NOMO-1 treated with dmso at 0.1 percent for 144 hours (cell line): ENCODE results near the gene LRRC4.

Source experiments
- DNase-seq: peaks from one replicate; lab custom pipeline; 2025; ENCODE audit not compliant: unreplicated experiment; lab: John Stamatoyannopoulos, UW

LRRC4 gene, protein sequence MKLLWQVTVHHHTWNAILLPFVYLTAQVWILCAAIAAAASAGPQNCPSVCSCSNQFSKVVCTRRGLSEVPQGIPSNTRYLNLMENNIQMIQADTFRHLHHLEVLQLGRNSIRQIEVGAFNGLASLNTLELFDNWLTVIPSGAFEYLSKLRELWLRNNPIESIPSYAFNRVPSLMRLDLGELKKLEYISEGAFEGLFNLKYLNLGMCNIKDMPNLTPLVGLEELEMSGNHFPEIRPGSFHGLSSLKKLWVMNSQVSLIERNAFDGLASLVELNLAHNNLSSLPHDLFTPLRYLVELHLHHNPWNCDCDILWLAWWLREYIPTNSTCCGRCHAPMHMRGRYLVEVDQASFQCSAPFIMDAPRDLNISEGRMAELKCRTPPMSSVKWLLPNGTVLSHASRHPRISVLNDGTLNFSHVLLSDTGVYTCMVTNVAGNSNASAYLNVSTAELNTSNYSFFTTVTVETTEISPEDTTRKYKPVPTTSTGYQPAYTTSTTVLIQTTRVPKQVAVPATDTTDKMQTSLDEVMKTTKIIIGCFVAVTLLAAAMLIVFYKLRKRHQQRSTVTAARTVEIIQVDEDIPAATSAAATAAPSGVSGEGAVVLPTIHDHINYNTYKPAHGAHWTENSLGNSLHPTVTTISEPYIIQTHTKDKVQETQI

DNA sequence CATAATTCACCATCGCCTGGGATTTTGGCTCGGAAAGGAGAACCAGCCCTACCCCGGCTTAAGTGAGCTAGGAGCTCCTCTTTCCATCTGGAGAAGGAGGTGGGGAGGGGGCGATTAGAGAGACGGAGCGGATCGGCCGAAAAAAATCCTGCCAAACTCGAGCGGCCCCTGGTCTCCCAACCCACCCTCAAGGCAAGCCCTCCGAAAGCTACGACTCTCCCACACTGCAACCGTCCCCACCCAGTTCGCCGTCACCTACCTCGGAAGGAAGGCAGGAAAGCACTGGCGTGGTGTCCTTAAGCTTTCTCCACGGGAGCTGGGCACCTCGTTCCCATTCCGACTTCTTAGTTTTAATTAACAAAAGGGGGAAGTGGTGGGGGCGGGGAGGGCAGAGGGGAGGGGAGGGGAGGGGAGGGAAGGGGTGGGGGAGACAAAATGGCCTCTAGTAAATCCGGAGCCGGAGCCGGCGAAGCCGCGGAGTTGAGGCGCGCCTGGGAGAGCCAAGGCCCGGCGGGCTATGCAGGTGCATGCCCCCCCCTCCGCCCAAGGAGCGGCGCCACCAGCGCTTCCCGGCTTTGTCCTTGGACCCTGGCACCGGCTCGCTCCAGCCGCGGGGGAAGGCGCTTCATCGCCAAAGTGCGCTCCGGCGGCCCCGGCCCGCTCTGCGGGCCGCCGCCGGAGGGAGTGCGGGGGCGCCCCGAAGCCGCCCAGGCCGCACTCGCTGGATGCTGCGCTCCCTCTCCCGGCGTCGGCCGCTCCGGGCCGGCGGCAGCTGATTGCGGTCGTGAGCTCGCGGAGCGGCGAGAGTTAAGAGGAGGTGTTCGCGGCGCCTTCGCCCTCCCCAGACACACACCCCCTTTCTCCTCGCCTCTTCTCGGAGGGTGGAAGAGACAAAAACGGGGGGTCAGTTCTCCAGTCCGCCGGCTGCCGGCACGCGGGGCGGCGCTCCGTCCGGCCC is at the start of gene LRRC4:
TSS of gene LRRC4 (minus strand) at position 784 of the 958 bp plus-strand sequence. CDS start 797 bp downstream, outside the sequence.
- DNase-seq, result no peak

DNA sequence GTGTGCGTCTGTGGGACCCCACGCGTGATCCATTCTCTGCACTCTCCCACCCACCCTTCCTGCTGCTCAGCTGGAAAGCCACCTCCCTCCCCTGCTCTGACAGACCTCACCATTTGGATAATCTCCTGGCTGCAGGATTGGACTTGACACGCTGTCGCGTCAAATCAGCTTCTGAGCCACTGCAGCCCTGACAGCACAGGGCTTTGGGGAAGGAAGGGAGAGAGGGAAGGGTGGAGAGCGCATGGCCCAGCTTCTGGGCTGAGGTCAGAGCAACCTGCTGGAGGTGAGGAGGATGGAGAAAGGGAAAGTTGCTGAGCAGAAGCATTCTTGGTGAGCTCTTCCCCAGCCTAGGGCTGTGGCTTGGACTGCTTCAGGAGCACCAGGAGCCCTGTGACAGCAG is 48.9 kb upstream of the LRRC4 start:
- DNase-seq, result no peak

DNA sequence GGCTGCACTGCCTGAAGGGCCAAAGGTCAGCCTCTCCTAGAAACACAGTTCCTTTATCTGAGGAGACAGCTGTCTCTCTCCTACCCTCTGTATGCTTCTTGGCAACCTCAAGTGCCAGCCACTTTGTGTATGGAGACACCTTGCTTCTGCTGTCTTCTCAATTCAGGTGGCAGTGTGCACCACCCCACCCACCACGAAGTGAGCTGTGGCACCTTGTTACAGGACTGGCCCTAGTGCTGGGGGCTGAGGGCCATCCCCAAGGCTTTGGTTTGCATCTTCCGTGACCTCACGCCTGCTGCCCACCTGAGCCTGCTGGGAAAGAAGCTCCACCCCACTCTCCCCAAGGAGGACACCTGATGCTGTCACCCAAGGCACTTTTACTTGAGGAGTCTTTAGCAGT is 47.1 kb upstream of the LRRC4 start:
- DNase-seq, result no peak

DNA sequence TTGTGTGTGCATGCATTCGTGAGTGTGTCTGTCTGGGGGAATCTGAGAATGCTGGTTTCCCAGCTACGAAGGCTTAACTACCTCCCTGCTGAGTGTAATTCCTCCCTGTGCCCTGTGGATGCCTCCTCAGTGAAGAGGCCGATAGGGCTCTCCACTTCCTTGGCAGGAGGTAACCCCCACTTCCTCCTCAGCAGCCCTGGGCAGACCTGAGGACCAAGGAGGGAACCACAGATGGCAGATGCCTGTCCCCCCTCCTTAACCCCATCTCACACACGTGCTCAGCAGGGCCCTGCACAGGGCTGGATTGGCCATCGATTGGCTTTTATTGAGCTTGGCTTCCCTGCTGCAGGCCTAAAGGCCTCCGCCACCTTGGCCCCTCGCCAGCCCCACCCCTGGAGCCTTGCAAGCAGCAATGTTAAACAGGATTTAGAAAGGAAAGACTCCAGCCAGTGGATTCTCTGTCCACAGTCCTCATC is 45.6 kb upstream of the LRRC4 start:
- DNase-seq, result no peak

DNA sequence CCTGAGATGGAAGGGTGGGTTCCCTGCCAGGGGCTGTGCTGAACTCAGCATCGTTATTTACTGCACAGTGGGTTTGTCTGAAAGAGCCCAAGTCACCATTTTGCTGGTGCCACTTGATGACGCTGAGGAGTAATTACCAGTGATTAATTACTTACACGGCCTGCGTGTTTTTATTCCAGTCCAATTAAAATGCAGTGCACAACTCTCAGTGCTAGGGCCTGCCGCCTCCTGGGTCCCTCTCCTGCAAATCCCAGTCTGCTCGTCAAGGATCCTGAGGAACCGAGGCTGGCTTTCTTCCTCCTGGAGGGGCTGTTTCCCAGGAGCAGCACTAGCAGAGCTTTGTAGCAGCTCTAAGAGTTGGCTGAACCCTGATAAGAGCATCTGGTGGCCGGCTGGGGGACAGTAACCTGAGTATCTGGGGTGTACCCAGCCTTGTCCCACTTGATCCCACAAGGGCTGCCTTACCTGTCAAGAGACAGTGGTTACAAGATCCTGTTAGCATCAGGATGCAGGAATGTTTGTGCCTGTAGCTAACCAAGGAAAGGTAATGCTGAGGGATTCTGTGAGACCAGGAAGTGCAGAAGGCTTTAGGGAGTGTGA is 45.1 kb upstream of the LRRC4 start:
- no peak for DNase-seq

DNA sequence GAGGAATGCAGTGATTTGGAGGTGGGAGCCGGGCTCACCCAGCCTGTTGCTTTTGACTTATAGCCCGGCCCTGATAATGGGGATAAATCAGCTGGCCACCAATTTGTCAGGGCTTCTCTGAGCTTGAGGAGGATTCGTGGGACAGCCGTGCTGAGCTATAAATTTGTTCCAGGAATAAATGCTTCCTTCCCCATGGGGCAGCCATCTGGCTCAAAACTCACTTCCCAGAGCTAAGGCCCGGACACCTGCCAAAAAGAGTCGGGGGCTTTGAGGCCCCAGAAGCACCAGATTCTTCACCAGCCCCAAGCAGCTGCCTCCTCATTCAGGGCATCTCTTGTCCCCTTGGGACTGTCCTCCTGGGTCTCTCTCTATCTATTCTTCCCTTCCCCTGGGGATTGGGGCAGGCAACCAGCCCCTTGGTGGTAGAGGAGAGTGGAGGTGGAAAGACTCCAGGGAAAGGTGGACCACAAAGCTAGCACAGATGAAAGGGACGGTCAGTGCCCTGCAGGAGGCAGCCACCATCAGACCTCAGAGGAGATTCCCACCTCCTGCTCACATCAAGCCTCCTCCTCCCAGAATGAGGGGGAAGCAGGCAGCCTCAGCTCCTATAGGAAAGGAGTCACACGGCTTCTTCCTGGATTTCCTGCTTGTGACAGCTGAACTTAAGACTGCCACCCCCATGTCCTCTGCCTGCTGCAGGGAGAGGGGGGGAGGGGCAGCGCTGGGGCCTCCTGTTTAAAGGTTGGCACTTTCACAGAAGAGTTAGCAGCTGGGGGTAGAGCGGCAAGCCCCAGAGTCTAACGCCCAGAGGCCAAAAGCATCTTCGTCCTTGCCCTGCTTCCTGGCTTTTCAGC is 44.2 kb upstream of the LRRC4 start:
- DNase-seq, result no peak

DNA sequence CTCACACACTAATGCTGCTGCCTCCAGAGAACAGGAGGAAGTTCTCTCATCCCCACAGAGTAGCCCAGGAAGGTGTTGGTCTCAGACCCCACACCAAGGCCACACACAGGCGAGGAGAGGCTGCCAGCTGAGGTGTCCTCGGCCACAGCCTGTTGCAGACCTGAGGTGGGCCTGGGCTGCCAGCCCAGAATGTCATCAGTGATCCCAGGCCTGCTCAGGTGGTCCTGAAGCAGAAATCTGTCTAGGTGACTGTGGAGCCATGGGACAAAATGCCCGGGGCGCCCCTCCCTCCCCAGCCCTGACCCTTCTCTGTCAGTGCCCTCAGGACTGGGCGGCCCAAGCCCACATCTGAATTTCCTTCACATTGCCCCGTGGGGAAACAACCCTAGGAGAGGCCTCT is 43.5 kb upstream of the LRRC4 start:
- no peak for DNase-seq

DNA sequence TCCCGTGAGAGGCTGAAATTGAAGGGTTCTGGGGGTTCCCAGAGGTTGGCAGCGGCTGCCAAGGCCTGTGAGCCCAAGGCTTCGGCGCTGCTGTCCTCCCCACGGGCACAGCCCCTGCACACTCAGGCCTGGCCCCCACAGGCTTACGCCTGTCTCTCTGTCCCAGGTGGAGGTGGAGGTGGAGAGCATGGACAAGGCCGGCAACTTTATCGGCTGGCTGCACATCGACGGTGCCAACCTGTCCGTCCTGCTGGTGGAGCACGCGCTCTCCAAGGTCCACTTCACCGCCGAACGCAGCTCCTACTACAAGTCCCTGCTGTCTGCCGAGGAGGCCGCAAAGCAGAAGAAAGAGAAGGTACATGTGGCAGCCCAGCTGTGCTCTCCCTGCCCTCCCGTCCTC is 43.1 kb upstream of the LRRC4 start:
- DNase-seq, result no peak

DNA sequence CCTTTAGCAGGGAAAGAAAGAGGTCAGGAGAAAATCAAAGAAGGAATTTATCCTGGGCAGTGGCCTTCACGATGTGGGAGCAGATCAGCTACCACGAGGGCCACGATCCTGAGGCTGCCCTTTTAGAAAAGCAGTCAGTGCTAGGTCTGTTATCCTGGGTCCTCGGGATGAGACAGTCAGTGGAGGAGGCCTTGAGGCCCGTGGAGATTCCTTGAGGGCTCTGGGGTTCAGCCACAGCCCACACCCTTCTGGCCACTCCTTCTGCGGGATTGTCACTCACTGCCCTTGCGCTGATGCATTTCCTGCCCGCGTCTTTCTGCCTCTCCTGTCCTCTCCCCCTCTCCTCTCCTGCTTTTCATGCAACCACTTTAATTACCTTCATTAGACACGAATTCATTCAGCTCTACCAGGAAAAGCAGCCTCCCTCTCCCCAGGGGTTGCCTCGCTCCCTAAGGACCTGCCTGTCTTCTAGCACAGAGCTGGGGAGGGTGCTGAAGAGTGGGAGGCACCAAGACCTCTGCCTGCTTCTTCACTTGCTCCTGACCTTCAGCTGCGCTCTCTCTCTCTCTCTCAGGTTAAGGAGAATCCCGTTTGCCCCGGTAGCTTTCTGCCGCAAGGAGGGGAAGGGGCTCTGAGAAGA is 42.6 kb upstream of the LRRC4 start:
- no peak for DNase-seq

DNA sequence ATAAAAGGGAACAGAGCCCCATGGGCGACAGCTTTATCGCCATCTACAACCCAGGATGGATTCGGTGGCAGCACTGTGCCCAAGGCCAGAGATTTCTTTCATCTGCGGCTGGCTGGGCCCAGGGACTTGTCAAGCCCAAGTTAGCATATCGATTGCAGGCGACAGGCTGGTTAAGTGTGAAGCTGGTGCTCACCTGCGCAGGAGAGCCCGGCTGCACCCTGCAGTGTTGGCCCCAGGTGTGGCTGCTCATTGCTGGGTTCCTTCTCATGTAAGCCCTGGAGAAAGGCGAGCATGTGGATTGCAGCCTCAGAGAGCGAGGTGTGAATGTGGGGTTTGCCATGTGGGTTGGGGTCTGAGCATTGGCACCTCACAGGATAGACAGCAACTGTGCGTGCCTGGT is 40.6 kb upstream of the LRRC4 start:
- no peak for DNase-seq

DNA sequence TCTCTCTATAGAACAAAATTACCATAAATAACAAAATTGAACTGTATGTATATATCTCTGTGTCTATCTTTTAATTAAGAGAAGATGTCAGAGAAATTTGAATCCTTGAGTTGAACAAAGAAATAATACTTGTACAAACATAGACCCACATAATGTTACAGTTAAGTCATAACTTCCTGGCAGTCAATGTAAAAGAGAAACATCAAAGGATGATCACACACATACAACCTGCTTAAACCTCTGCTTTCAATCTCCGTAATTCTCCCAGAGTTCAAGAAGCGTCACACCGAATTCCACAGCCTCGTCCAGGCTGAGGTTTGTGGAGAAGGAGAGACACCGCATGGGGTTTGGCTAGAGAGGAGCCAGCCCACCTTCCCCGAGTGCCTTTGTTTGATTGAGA is 40.1 kb upstream of the LRRC4 start:
- no peak for DNase-seq

DNA sequence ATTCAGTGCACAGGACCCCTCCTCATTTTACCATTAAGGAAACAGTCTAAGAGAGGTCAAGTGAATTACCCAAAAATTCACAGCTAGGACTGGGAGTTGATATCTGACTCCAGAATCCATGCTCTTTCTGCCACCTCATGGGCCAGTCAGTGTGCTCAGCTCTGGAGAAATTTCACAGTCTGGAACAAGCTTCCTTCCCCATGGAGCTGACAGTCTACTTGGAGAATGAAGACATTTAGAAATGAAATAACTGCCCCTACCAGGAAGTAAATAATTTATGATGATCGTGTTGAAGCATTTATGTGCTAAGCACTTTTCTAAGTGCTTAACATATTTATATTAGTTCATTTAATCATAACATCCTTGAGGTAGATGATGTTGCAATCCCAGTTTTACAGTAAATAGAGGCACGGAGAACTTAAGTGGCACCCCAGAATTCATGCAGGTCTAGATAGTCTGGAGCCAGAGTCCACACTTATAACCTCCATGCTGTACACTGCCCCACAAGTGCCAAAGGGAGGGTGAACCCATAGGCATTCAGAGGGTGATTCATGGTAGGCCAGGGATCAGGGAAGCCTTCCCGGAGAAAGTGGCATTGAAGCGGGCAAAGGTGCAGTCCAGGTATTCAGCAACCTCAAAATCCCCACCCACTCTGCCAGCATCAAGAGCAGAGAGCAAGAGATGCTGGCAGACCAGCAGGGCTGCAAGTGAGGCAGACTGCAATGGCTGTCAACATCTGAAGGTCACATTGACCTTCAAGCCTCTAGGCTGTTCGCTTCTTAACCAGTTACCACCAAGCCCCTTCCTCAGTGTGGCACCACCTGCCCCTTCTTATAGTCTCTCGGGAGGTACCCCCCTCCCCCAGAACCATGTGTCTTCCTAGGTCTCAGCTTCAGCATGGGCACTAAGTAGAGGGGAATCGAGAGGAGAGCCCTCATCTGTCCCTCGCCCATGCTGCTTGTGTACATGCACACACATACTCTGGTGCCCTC is 38.4 kb upstream of the LRRC4 start:
- DNase-seq, result no peak

DNA sequence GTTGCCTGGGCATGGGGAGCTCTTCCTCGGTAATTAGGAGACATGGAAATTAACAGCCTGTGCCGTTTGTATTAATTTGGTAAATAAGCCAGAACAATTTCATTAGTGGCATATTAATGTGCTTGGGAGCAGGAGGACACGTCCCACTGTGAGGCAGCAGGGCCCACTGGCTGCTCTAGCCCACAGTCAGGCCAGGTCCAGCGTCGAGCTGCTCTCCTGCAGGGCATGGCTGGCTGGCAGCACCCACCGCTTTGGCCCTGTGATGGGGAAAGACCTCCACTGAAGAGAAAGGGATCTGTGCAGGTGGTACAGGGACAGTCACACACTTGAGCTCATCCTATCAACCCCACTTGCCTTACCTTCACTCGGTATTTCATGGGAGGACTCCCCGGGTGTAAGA is 37.5 kb upstream of the LRRC4 start:
- DNase-seq, result no peak

DNA sequence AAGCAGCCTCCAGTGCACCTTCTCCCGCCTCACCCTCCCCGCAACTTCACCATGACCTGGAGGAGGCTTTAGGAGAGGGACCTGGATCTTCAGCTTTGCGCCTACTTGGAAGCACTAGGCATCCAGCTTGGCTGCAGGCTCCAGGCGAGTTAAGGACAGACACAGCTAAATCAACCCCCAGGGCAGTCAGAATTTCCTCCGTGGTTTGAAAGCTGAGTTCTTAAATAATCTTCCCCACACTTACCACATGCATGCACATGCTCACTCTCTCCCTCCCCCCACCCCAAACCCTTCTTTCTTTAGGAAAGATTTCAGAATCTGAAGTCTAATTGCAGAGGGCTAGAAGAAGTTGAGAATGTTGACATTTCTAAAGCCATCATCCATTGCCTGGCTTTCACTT is 36.7 kb upstream of the LRRC4 start:
- DNase-seq, result no peak

DNA sequence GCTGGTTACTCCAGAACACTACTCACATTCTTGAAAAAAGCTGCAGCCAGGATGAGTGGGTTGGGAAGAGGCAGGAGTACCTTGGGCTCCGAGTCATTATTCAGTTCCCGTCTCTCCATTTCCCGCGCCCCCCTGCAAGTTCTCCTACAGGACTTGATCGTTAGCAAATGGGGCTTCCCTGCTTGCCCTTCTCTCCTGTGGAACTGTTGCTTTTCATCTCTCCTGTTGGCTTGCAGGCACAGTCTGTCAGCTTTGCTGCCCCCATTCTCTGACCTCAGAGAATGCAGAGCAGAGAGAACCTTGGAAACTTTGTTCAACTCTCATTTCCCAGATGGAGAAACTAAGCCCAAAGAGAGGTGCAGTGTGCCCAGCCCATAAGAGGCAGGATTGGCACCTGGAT is 35.6 kb upstream of the LRRC4 start:
- no peak for DNase-seq

DNA sequence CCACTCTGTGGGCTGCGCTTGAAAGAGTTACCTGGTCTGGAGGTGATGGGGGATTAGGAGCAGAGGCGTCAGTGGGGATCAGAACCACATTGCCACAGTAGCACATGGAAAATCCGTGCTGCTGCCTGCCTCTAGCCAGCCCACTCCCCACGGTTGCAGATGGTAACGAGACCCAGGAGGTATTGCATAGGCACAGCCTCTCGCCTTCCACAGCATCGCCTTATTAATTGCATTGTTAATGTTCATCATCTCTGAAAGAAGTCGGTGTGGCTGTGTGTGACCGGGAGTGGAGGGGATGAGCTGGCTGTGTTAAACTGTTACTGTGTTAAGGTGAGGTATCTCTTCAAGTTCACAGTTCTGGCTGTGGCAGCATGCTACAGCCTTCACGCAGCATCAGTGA is 35.2 kb upstream of the LRRC4 start:
- no peak for DNase-seq

DNA sequence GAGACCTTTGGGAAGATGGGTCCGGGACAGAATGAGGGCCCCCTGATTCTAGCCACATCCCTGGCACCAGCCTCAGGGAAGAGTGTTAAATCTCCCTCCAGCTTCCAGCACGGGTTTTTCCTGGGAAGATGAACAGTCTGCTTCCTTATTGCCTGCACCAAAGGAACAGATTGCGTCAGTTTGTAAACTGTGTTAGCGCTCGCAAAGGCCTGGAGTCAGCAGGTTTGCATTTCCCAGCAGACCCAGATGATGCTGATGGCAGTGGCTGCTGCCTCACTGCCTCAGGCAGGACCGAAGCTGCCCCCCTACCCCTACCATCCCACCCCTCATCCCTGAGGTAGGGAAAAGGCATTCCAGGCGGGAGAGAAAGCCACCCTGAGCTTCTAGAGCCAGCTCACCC is 34.6 kb upstream of the LRRC4 start:
- DNase-seq, result no peak

DNA sequence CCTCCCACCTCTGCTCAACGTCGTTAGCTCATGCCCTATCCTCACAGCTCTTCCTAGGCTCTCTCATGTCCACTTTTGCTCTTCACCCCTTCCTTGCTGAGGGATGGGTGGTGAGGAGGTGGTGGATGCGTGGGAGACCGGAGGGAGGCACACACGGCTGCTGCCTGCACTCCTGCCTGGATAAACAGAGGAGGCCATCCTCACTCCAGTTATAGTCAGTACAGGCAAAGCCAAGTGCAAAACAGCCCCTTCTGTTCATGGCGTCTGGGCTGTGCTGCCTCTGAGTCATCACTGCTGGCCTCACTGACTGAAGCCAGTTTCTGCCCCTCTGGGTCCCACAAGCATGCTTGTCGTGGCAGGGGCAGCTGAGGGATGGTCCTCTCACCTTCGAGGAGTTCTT is 31.9 kb upstream of the LRRC4 start:
- no peak for DNase-seq
